Endothelial cell of umbilical vein (primary cell): ENCODE results near the gene LIPM. TPM values are rescaled to one million over a fixed set of nuclear protein-coding genes. Genes with fewer than 3 reads are reported as not detected.

Source experiments
- BruUV-seq: library from RNA; stranded (reverse); fragments of 400-500 nt; replicated peaks from 2 replicates; lab custom pipeline; 2021; lab: Mats Ljungman, UMichigan
- CTCF ChIA-PET: fragments of 300-600, 350-600 bp; sonication (Branson Sonifier 250); formaldehyde crosslinking; loops from one replicate; lab custom pipeline; 2021; ENCODE audit warnings: antibody characterized with exemption, inconsistent platforms; lab: Charles Lee
- POLR2A ChIA-PET: fragments of 300-600, 350-600 bp; sonication (Branson Sonifier 250); formaldehyde crosslinking; loops from one replicate; lab custom pipeline; 2021; ENCODE audit warnings: antibody characterized with exemption, inconsistent platforms; lab: Charles Lee
- DNase-seq: peaks from one replicate; pipeline ENCODE4 v3.0.0-alpha.2; 2011; ENCODE audit warnings: low read depth, low spot score
- FAIRE-seq: peaks from 2 replicates; lab custom pipeline; 2011; peaks lifted over from hg19 to GRCh38; lab: Jason Lieb, UNC
- H2AFZ ChIP-seq: 2 replicates; pipeline ENCODE4 v1.6.0; 2012; ENCODE audit warnings: low read depth, low read length, control low read depth, inconsistent platforms
- H3K27ac ChIP-seq: 2 replicates; pipeline ENCODE4 v1.5.1; 2011; ENCODE audit warnings: low read depth, mild to moderate bottlenecking, control low read depth, low read length, moderate library complexity; ENCODE audit not compliant: insufficient read depth
- H3K27me3 ChIP-seq, 2 experiments: 2 replicates each; pipeline versions ENCODE4 v1.6.0 to v1.6.1; 2011; ENCODE audit warnings: low read length in 2 of 2, mixed read lengths in 1 of 2; ENCODE audit not compliant: control insufficient read depth in 2 of 2, insufficient read depth in 2 of 2
- H3K36me3 ChIP-seq, 2 experiments: 2 replicates in 1 of 2; 3 replicates in 1 of 2; pipeline ENCODE4 v1.5.1; 2011; ENCODE audit warnings: low read length in 2 of 2, mild to moderate bottlenecking in 1 of 2, moderate library complexity in 1 of 2; ENCODE audit not compliant: control insufficient read depth in 2 of 2, insufficient read depth in 2 of 2; ENCODE audit errors: extremely low read depth in 1 of 2
- H3K4me1 ChIP-seq: 3 replicates; pipeline ENCODE4 v1.5.1; 2011; ENCODE audit warnings: mild to moderate bottlenecking, low read length; ENCODE audit not compliant: control insufficient read depth, insufficient read depth; ENCODE audit errors: extremely low read depth
- H3K4me2 ChIP-seq: 2 replicates; pipeline ENCODE4 v1.6.1; 2011; ENCODE audit warnings: low read length, control low read depth, mixed read lengths; ENCODE audit not compliant: insufficient read depth
- H3K4me3 ChIP-seq, 3 experiments: fragments of 200-600 bp in 1 of 3; sonication (generic), shearing (Covaris generic) in 1 of 3; replicated peaks in 1 of 3; 2 replicates each; pipeline ENCODE4 v1.5.1; 2011 to 2016; ENCODE audit warnings: control low read depth in 3 of 3, low read length in 3 of 3, mild to moderate bottlenecking in 2 of 3, inconsistent platforms in 1 of 3, low read depth in 1 of 3, moderate library complexity in 1 of 3; ENCODE audit not compliant: insufficient read depth in 1 of 3
- H3K79me2 ChIP-seq: 2 replicates; pipeline ENCODE4 v1.6.0; 2012; ENCODE audit warnings: low read length, inconsistent platforms; ENCODE audit not compliant: control insufficient read depth, insufficient read depth
- H3K9ac ChIP-seq: replicated peaks from 2 replicates; pipeline ENCODE3; 2011; ENCODE audit warnings: low read length, control low read depth; ENCODE audit not compliant: insufficient read depth; ENCODE audit errors: extremely low read depth
- H3K9me1 ChIP-seq: replicated peaks from 3 replicates; pipeline ENCODE4 v1.6.0; 2011; ENCODE audit warnings: mild to moderate bottlenecking, low read length; ENCODE audit not compliant: control insufficient read depth, insufficient read depth; ENCODE audit errors: extremely low read depth
- H3K9me3 ChIP-seq: replicated peaks from 2 replicates; pipeline ENCODE4 v1.5.1; 2012; ENCODE audit warnings: low read length, inconsistent platforms; ENCODE audit not compliant: control insufficient read depth, insufficient read depth
- H4K20me1 ChIP-seq: replicated peaks from 2 replicates; pipeline ENCODE3; 2011; ENCODE audit warnings: mild to moderate bottlenecking, low read length; ENCODE audit not compliant: control insufficient read depth, insufficient read depth; ENCODE audit errors: extremely low read depth
- EZH2 ChIP-seq: IDR thresholded peaks from 2 replicates; pipeline ENCODE4 v1.6.1; 2012; ENCODE audit warnings: borderline replicate concordance, low read depth, mild to moderate bottlenecking, moderate library complexity, low read length, inconsistent platforms; ENCODE audit not compliant: severe bottlenecking
- FOS ChIP-seq: IDR thresholded peaks from 2 replicates; pipeline ENCODE4 v1.6.1; 2011; ENCODE audit warnings: mild to moderate bottlenecking, low read length, moderate library complexity, borderline replicate concordance; ENCODE audit not compliant: insufficient read depth
- GATA2 ChIP-seq: IDR thresholded peaks from 2 replicates; pipeline ENCODE4 v1.7.0; 2011; ENCODE audit warnings: low read depth, mild to moderate bottlenecking, moderate library complexity, mixed read lengths, low read length; ENCODE audit not compliant: insufficient read length, insufficient read depth
- JUN ChIP-seq: IDR thresholded peaks from 2 replicates; pipeline ENCODE4 v1.6.1; 2011; ENCODE audit warnings: borderline replicate concordance, low read depth; ENCODE audit not compliant: insufficient read length, insufficient read depth
- MYC ChIP-seq: IDR thresholded peaks from one replicate; pipeline ENCODE4 v1.6.1; 2011; ENCODE audit warnings: mild to moderate bottlenecking, low read depth, low read length
- POLR2A ChIP-seq: IDR thresholded peaks from 2 replicates; pipeline ENCODE4 v1.6.1; 2012; ENCODE audit warnings: low read depth, mild to moderate bottlenecking, control low read depth, low read length
- POLR2AphosphoS5 ChIP-seq: IDR thresholded peaks from 2 replicates; pipeline ENCODE4 v1.6.1; 2012; ENCODE audit warnings: low read depth, mild to moderate bottlenecking, control low read depth, low read length, moderate library complexity; ENCODE audit not compliant: insufficient read depth
- dilution Hi-C: fragments of 300-500 bp; cut with MboI; formaldehyde crosslinking; loops from one replicate; pipeline ENCODE4 v1.15.0; 2019; ENCODE audit warnings: low sequenced_read_pairs; ENCODE audit not compliant: extremely low pct_ligation_motif_present
- intact Hi-C: fragments of 100-400 bp; cut with micrococcal nuclease; formaldehyde crosslinking; loops from one replicate; pipeline ENCODE4 v1.10.0; 2022
- polyA plus RNA-seq, 4 experiments: library from polyadenylated mRNA; depleted of rRNA in 3 of 4; stranded (reverse) in 3 of 4; unstranded in 1 of 4; fragments of >200 nt; gene quantifications; 2 replicates each; pipeline versions ENCODE4 v1.2.1 to v1.2.3, GENCODE V29; 2011 to 2012; ENCODE audit warnings: missing spikeins in 1 of 4
- total RNA-seq: library from RNA; stranded (reverse); gene quantifications from 2 replicates; pipeline ENCODE4 v1.2.3, GENCODE V29; 2021
- TF ChIP-seq, protein P1 (sequence below), 2 donors: IDR thresholded peaks; 1 replicate in 1 of 2; 2 replicates in 1 of 2; pipeline ENCODE4 v1.5.1; 2011; ENCODE audit warnings: low read length in 2 of 2, mild to moderate bottlenecking in 2 of 2, moderate library complexity in 2 of 2, control low read depth in 1 of 2, inconsistent platforms in 1 of 2, low read depth in 1 of 2; ENCODE audit not compliant: insufficient read depth in 1 of 2; ENCODE audit errors: extremely low read depth in 1 of 2
- TF ChIP-seq, protein P2 (sequence below): IDR thresholded peaks from 2 replicates; pipeline ENCODE4 v1.6.1; 2011; ENCODE audit not compliant: insufficient read depth, insufficient read length

The LIPM gene
- total and polyA plus RNA-seq, 2 donors (not counting 3 experiments of a cell fraction or from before 2014, with no cell fraction given) = not detected

DNA sequence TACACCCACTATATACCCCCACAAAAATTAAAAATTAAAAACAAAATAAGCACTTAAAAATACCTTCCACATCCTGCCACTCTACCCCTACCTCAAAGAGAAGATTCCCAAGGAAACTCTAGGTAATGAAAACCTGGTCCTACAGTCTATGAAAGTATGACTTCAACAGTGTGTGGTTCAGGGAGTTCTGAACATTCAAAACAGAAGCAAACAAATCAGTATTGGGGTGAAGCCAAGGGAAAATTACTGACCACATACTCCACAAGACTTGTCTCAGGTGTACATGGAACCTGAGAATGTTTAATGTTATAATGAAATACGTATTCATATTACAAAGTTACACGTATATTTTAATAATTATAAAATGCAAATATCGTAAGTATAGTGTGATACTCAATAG is 20.3 kb upstream of the LIPM start:
- dilution Hi-C loops = no loop called here
- no peak for FAIRE-seq

More for the DNA sequence above, 20.3 kb upstream of the LIPM start:
- Histone ChIP-seq H3K9me3 (no peaks in the 10 kb centered on the region), H2AFZ (no peak overlapping the region), H3K36me3 (no peaks in the 10 kb centered on the region), H3K4me1 (peaks cover 4% of the 10 kb centered on the region), H3K27me3 (no peaks in the 10 kb centered on the region), H3K79me2 (no peaks in the 10 kb centered on the region), H3K27ac (no peak overlapping the region), H3K4me2 (no peak overlapping the region), H3K9me1 (no peaks in the 10 kb centered on the region), H3K9ac (no peak overlapping the region), H3K4me3 (no peak overlapping the region), H4K20me1 (no peaks in the 10 kb centered on the region)
- ChIA-PET CTCF (no interaction called here), POLR2A (no interaction called here)
- DNase-seq = no peak
- TF ChIP-seq MYC (no peak), GATA2 (no peak), JUN (no peak), FOS (no peak), POLR2AphosphoS5 (no peak), EZH2 (no peak), POLR2A (no peak)
- TF ChIP-seq, protein P1, sequence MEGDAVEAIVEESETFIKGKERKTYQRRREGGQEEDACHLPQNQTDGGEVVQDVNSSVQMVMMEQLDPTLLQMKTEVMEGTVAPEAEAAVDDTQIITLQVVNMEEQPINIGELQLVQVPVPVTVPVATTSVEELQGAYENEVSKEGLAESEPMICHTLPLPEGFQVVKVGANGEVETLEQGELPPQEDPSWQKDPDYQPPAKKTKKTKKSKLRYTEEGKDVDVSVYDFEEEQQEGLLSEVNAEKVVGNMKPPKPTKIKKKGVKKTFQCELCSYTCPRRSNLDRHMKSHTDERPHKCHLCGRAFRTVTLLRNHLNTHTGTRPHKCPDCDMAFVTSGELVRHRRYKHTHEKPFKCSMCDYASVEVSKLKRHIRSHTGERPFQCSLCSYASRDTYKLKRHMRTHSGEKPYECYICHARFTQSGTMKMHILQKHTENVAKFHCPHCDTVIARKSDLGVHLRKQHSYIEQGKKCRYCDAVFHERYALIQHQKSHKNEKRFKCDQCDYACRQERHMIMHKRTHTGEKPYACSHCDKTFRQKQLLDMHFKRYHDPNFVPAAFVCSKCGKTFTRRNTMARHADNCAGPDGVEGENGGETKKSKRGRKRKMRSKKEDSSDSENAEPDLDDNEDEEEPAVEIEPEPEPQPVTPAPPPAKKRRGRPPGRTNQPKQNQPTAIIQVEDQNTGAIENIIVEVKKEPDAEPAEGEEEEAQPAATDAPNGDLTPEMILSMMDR (IDR thresholded peaks at IDR 0.05; ENCODE audit: extremely low read depth in 1 of 2, insufficient read depth in 1 of 2, low read depth in 1 of 2, low read length in 2 of 2) = no peak
- TF ChIP-seq, protein P2, sequence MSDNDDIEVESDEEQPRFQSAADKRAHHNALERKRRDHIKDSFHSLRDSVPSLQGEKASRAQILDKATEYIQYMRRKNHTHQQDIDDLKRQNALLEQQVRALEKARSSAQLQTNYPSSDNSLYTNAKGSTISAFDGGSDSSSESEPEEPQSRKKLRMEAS = no peak
- no TSS peak for BruUV-seq
- intact Hi-C loops = no loop called here
